Fibroblast of skin of right quadriceps (primary cell): Measurements from ENCODE around the gene EXOSC7.
"Not testable (repeated sequence)": the region's sequence is repeated elsewhere in the genome, so short reads cannot be mapped to it uniquely, and the experiment has no call there.

Experiments used
- DNase-seq: peaks from one replicate; pipeline ENCODE4 v3.0.0-alpha.2; 2013

Gene EXOSC7

GRCh38 chr3:45026038-45026437 lies 50.0 kb downstream of the EXOSC7 start, which contains the start of gene CLEC3B:
Gene CLEC3B (plus strand): TSS chr3:45026303. CDS start chr3:45026363, 60 bp downstream.
- peak; percentile 58 for DNase-seq

GRCh38 chr3:45026957-45027356 lies 50.9 kb downstream of the EXOSC7 start:
- DNase-seq: peak; percentile 44

- no peak for DNase-seq
Observed at GRCh38 chr3:45027441-45027840, 51.4 kb downstream of the EXOSC7 start.

- no peak for DNase-seq
Observed at GRCh38 chr3:45029216-45029615, 53.2 kb downstream of the EXOSC7 start.

- DNase-seq: peak; percentile 82
Observed at GRCh38 chr3:45029661-45030060, 53.6 kb downstream of the EXOSC7 start.

GRCh38 chr3:45031531-45031930 lies 55.5 kb downstream of the EXOSC7 start:
- DNase-seq: no peak

- DNase-seq: no peak
Observed at GRCh38 chr3:45032113-45032512, 56.1 kb downstream of the EXOSC7 start.

GRCh38 chr3:45033791-45034190 lies 57.7 kb downstream of the EXOSC7 start:
- no peak for DNase-seq

GRCh38 chr3:45034612-45035252 lies 58.7 kb downstream of the EXOSC7 start:
- no peak for DNase-seq

- peak; percentile 42 for DNase-seq
Observed at GRCh38 chr3:45035441-45036301, 59.6 kb downstream of the EXOSC7 start.

GRCh38 chr3:45037720-45038455 lies 61.8 kb downstream of the EXOSC7 start:
- DNase-seq: peak; percentile 93

GRCh38 chr3:45041666-45042065 lies 65.6 kb downstream of the EXOSC7 start:
- no peak for DNase-seq

GRCh38 chr3:45042162-45042561 lies 66.1 kb downstream of the EXOSC7 start:
- no peak for DNase-seq

GRCh38 chr3:45043728-45044299 lies 67.8 kb downstream of the EXOSC7 start:
- peak; percentile 93 for DNase-seq

GRCh38 chr3:45048244-45048643 lies 72.2 kb downstream of the EXOSC7 start:
- no peak for DNase-seq

- no peak for DNase-seq
Observed at GRCh38 chr3:45049807-45050206, 73.8 kb downstream of the EXOSC7 start.

GRCh38 chr3:45051685-45052084 lies 75.6 kb downstream of the EXOSC7 start:
- DNase-seq: no peak

GRCh38 chr3:45053805-45054195 lies 77.8 kb downstream of the EXOSC7 start:
- not testable (repeated sequence) for DNase-seq

GRCh38 chr3:45054196-45054857 lies 78.3 kb downstream of the EXOSC7 start:
- peak; percentile 70 for DNase-seq

GRCh38 chr3:45055032-45055410 lies 79.0 kb downstream of the EXOSC7 start:
- DNase-seq: peak; percentile 79

GRCh38 chr3:45055411-45056143 lies 79.5 kb downstream of the EXOSC7 start:
- peak; percentile 84 for DNase-seq
